ENCODE data around the gene TYMP. TPM values are rescaled to one million over a fixed set of nuclear protein-coding genes. Genes with fewer than 3 reads are reported as not detected.
A peak's percentile ranks its signal among the peaks of the same experiment; 100 is the strongest.

TYMP gene
- polyA plus RNA-seq, 4 donors: 1.1 to 3.0 (median 2.4) TPM

DNA sequence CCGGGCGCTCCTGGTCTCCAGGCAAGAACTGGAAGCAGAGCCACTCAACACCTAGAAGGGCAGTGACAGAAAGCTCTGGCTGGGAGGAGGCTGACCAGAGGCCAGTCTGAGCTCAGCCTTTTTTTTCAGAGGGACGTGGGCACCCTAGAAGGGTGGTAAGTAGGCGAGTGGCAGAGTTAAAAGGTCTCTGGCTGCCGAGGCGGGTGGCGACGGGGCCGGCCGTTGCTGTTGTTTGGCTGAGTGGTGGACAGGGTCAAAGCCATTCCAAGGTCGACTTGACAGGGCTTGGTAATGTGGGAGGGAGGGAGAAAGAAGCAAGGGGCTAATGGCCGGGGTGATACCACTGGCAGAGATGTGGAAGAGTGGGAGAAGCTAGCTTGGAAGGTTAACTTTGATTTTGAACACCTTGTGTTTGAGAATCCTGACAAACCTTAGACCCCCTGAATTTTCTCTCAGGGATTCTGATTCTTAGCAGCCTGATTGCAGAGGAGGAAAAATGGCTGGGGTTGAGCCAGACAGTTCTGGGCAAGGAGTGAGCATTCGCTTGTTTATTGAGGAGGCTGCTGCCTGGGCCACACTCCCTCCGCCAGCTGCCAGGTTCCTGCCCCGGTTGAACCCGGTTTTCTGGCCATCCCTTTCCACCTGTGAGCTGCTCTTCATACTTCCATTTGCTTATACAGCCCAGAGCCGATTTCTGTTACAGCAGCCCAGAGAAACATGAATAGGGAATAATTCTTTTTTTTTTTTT lies 33.8 kb upstream of the TYMP start:
- no peak for DNase-seq (ENCODE audit: low read depth in 4 of 4, low spot score in 2 of 4)

DNA sequence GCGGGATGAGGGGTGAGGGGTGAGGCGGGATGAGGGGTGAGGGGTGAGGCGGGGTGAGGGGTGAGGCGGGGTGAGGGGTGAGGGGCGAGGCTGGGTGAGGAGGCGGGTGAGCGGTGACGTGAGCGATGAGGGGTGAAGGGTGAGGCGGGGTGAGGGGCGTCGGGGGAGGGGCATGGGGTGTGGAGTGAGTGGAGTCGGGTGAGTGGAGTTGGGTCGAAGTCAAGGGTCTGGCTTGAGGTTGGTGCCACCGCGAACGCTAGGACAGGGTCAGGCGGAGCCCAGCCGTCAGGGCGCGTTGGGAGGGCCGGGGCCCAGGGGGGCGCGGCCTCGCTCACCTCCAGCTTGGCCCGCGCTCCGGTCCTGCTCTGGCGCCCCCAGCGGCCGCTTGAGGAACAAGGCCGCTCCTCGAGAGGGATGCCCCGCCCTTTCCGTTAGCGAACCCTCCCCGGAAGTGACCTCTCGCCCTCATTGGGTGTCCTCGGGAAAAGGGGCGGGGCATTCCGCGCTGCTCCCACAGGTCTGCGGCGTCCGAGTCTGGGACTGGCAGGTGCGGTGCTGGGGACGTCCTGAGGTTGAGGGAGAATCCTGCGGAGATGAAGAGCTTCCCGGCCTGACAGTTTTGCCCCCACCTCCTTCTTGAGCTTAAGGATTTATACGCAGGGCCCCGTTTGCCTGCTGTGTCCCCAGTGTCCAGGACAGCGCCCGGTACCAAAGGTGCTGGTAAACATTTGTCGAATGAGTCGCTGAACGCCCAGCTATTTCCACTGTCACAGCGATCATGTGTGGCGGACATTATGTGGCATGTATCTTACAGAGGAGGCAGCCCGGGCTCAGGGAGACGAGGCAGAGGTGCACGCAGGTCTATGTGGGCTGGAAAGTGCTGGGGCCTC lies 33.0 kb upstream of the TYMP start, which contains the start of gene SYCE3:
TSS of gene SYCE3 (minus strand) at position 397 of the 890 bp plus-strand sequence. CDS start 6,514 bp downstream, outside the sequence.
- DNase-seq (ENCODE audit: low read depth in 4 of 4, low spot score in 2 of 4): peak; percentile 77 to 89 (median 82)

DNA sequence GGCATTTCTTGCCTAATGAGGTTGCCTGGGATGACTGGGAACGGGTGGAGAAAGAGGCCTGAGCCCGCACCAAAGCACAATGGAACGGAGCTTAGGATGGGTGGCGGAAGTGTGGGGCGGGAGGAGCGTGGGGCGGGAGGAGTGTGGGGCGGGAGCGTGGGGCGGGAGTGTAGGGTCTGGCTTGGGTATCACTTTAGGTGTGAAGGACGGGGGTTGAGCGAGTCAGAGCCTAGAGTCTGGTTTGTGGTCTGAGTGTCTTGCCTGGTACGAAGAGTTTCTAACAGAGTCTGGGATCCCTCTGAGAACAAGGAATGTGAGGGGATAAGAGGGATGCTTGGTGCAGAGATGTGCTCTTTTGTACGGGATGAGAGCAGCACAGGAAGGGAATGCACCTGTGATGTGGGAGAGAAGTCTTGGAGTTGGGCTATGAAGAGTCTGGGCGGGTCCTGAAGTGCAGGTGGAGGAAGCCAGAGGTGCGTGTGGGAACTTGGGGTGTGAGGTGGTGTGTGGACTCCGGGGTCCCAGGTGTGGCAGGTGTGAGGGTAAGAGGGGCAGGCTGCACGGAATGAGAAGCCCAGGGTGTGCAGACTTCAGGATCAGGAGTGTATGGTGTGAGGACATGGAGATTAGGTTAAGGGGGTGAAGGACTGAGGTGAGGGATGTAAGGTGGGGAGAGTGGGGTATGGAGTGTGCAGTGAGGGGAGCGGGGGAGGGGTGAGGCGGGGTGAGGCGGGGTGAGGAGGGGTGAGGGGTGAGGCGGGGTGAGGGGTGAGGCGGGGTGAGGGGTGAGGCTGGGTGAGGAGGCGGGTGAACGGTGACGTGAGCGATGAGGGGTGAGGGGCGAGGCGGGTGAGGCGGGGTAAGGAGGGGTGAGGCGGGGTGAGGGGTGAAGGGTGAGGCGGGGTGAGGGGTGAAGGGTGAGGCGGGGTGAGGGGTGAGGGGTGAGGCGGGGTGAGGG lies 31.9 kb upstream of the TYMP start:
- DNase-seq (ENCODE audit: low read depth in 4 of 4, low spot score in 2 of 4): no peak

DNA sequence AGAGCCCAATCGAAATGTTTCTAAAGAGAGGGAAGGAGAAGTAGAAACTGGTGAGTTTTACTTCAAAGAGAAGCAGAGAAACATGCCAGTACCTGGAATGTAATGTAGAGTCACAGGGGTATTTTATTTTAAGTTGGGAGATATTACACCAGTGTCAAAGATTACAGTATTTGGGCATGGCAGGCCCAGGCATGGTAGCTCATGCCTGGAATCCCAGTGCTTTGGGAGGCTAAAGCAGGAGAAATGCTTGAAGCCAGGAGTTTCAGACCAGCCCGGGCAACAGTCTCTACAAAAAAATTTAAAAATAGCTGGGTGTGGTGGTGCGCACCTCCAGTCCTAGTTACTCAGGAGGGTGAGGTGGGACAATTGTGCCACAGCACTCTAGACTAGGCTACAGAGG lies 30.2 kb upstream of the TYMP start:
- DNase-seq (ENCODE audit: low read depth in 4 of 4, low spot score in 2 of 4): no peak

DNA sequence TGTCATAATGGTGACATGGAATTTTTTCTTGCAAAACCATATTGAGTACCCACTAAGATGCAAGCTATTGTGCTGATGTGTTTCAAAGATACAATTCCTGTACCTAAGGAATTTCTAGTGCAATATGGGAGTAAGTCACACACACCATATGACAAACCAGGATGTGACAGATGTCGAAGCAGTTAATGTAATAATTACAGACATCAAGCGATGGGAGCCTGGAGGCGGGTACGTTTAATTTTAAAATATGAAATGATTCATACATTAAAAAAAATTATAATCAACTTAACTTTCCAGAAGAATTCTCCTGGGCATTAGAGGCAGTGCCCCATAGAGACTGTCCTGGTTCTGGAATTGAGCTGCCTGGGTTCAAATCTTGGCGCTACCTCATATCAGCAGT lies 26.9 kb upstream of the TYMP start:
- DNase-seq (ENCODE audit: low read depth in 4 of 4, low spot score in 2 of 4): no peak

DNA sequence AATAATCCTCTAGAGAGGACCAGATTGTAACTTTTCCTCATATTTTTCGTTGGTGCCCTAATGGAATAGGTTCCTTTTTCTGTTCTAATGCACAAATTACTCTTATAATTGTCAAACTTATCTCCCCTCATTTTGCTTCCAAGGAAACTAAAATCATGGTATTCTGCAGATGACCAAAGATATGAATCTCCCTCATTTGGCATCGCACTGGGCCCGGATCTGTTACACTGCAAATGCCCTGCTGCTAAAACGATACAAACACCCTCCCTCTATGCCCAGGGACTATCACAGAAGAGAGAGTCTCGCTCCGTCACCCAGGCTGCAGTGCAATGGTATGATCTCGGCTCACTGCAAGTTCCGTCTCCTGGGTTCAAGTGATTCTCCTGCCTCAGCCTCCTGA lies 23.5 kb upstream of the TYMP start:
- no peak for DNase-seq (ENCODE audit: low read depth in 4 of 4, low spot score in 2 of 4)

DNA sequence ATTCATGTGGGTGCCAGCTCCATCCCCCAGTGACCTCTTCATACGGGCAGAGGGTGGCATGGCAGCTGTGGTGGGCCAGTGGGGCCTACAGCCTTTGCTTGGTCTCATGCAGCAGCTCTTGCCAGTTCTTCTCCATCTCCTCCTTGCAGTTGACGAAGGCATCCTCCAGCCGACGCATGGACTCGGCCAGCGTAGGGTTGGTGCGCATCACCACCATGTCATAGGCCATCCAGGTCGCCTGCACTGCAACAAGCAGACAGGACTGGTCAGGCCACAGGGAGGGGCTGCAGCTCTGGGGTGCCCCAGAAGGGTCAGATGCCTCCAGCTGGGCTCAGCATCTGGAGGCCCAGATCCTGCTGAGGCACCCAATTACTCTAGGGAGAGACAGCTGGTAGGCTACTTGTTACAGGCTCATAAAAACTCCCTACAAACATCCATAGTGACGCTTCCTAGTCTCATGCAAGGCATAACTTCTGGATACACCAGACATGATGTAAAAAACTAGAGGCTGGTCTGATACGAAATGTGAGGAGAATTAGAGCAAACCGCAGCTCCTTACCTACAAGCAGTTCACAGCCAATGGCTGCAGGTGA lies 21.4 kb upstream of the TYMP start:
- DNase-seq (ENCODE audit: low read depth in 4 of 4, low spot score in 2 of 4): no peak

DNA sequence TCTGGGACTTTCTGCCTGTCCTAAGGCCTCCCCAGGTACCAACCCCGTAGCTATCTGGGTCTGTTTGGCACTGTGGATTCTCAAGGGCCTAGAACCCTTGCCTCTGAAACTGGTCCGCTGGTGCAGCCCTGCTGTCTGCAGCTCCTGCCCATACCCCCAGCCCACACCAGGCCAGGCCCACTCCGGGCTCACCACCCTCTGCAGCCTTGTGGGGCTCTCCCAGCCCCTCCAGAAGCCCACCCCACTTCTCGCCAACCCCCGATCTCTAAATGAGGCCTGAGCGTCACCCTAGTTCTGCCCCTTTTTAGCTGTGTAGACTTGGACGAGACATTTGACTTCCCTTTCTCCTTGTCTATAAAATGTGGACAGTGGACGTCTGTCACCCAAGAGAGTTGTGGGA lies 20.6 kb upstream of the TYMP start:
- no peak for DNase-seq (ENCODE audit: low read depth in 4 of 4, low spot score in 2 of 4)

DNA sequence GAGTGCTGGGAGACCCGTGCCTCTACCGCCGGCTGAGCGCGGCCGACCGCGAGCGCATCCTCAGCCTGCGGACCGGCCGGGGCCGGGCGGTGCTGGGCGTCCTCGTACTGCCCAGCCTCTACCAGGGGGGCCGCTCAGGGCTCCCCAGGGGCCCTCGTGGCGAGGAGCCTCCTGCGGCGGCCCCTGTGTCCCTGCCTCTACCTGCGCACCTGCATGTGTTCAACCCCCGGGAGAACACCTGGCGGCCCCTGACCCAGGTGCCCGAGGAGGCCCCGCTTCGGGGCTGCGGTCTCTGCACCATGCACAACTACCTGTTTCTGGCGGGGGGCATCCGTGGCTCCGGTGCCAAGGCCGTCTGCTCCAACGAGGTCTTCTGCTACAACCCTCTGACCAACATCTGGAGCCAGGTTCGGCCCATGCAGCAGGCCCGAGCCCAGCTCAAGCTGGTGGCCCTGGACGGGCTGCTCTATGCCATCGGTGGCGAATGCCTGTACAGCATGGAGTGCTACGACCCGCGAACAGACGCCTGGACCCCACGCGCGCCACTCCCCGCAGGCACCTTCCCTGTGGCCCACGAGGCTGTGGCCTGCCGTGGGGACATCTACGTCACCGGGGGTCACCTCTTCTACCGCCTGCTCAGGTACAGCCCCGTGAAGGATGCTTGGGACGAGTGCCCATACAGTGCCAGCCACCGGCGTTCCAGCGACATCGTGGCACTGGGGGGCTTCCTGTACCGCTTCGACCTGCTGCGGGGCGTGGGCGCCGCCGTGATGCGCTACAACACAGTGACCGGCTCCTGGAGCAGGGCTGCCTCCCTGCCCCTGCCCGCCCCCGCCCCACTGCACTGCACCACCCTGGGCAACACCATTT lies 19.3 kb upstream of the TYMP start:
- no peak for DNase-seq (ENCODE audit: low read depth in 4 of 4, low spot score in 2 of 4)

DNA sequence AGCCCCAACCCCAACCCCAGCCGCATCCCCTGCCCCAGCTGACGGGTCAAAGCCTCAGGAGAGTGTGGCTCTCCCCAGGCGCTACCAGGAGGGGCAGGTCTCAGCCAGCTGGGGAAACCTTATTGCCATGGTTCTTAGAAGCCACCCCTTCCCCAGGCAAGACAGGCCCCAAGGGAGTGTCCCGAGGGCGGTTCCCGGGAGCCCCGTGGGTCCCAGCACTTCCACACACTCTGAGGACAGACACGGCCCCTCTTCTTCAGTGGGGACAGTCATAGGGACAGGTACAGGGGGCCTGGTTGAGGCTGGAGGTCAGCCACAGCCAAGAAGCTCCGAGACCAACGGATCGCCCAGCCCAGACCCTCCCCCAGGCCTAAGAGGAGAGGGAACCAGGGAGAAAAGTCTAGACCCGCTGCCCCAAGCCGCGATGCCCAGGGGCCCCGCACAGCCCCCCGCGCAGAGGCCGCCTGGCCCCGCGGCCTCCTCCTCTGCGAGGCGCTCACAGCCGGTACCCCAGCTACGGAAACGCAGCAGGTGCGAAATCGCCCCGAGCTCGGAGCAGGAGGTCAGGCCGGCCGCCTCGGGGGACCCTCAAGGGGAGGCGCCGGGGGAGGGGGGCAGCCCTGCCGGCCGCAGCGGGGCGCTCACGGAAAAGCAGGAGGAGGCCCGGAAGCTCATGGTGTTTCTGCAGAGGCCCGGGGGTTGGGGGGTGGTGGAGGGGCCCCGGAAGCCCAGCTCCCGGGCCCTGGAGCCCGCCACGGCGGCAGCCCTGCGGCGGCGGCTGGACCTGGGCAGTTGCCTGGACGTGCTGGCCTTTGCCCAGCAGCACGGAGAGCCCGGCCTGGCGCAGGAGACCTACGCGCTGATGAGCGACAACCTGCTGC lies 18.5 kb upstream of the TYMP start:
- DNase-seq (ENCODE audit: low read depth in 4 of 4, low spot score in 2 of 4): no peak

DNA sequence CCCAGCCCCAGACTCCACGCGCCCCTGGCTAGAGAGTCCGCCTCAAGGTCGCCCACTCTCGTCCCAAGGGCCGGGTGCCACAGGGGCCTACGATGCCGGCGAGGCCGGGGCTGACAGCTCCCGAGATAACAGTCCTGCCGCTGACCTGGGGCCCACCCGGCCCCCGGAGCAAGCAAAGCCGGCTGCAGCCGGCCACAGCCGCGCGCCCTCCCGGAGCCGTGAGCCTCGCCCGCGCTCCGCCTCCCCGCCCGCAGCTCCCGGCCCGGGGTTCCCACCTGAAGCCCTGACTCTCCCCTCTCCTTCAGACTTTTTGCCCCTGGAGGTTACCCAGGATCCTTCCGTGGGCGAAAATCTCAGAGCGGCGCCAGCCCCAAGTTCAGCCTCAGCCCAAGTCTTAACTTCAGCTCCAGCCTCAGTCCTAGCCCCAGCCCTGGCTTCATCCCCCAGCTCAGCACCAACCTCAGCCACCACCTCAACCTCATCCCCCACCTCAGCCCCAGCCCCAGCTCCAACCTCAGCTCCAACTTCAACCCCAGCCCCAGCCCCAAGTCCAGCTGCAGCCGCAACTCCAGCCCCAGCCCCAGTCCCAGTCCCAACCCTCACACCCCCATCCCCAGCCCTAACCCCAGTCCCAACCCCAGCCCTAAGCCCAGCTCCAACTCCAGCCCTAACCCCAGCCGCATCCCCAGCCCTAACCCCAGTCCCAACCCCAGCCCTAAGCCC lies 17.6 kb upstream of the TYMP start:
- no peak for DNase-seq (ENCODE audit: low read depth in 4 of 4, low spot score in 2 of 4)

DNA sequence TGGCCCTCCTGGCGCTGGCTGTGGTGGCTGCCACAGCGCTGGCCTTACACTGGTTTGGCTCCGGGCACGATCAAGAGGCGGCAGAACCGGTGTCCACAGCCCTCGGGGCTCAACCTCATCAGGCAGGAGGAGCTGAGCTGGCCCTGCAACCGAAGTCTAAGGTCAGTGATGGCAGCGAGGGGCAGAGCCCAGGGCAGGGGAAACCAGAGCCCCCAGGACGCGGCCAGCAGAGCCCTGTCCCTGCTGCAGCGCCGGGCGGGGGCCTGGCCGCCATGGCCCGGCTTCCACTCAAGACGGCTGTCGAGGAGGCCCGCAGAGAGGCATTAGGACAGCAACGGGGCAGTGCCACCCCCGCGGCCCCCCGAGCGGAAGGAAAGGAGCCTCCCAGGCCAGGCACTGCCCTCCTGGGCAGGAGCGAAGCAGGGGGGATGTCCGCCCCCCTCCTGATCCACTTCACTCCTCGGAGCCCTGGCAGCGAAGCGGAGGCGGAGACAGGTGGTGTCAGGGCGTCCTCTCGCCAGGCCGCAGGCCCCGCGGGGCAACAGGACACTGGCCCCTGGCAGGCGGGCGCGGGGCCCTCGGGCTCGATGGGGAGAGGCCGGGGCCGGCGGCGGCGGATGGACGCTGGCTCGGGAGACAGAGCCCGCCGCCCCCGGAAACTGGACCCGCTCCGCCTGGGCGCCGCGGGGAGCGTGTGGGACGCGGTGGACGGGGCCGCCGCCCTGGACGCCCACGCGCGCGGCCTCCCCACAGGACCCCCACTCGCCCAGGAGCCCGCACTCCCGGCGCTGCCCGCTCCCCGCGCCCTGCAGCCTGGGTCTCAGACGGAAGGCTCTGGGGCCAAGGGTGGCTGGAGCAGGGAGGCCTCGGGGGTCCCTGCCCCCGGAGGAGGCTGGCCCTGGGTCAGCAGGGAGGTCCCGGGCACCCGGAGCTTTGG lies 16.8 kb upstream of the TYMP start:
- DNase-seq (ENCODE audit: low read depth in 4 of 4, low spot score in 2 of 4): no peak

DNA sequence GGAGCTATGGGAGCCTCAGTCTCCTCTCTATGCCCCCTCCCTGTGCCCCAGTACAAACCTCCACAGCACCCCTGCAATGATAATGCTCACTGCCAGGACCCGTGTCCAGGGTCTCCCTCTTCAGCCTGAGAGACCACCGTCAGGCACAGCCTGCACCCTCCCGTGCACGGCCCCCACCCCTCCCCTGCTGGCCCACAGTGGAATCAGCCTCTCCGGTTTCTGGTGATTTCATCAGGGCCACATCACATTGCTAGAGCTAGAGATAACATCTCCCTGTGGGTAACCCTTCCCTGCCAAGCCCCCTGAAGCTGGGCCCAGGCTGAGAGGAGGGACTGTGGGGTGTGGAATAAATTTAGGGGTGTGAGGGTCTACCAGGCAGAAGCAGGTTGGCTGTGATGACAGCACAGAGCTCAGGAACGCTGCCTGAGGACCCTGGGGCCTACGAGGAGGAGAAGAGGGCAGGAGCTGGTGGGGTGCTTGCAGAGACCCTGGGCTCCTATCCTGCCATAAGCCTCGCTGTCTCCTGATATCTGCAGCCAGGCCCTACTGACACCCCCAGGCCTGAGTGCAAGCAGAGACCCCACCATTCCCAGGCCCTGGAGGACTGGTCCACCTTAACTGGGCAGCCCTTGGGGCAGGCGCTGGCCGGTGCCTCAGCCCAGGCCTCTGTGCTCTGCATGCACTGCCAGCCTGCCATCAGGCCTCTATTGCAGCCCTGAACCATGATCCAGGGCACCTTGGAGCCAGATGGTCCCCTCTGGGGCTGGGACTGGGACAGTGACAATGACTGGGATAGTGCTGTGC lies 15.9 kb upstream of the TYMP start, which contains the start of gene KLHDC7B:
TSS of gene KLHDC7B (plus strand) at position 378 of the 804 bp plus-strand sequence. CDS start at position 723, 345 bp downstream.
- no peak for DNase-seq (ENCODE audit: low read depth in 4 of 4, low spot score in 2 of 4)

DNA sequence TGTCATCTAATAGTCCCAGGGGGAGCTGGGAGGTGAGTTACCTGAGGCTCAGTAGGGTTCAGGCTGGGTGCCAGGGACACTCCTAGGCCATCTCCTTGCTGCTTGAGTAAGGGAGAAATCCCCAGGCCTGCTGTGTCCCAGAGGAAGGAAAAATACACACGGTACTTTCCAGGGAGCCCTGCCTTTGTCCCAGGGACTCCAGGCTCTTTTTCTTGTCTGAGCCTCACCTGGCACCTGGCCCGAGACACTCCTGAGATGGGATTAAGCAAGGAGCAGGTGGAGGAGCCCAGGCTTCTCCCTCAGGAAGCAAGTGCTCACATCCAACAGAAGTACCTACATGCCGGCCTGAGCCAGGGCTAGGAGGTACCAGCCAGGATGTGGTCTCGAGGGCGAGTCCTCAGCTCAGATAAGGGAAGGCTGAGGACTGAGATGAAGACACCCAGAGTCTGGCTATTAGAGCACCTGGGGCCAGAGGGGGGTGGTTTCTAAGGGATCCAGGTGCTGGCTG lies 15.0 kb upstream of the TYMP start:
- no peak for DNase-seq (ENCODE audit: low read depth in 4 of 4, low spot score in 2 of 4)

DNA sequence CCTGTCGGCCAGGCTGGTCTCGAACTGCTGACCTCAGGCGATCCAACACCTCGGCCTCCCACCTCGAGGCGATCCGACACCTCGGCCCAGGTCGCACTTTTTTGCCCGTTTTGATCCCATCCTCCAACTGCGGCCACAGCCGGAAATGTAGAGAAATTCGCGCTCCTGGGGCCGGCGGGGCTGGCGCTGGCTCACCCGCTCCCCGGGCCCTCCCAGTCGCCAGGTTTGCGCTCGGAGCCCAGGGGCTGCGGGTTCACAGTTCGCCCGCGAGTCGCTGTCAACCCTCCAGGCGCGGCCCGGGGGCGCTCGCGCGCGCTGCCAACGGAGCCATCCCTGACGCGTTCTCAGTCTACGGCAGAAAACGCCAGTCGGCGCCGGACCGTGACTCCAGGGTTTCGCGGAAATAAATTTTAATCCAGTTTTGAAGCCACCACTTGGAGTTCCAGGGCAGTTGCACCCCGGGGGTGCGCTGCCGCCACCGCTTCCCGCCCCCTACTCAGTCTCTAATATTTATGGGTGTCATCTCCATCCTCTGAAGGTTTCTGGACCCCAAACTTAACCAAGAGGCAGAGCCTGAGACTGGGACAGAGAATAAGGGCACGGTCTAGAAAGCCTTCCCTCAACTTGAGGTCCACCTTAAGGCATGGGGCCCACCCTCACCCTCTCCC lies 14.4 kb upstream of the TYMP start:
- DNase-seq (ENCODE audit: low read depth in 4 of 4, low spot score in 2 of 4): no peak

Measured in left renal cortex interstitium (tissue), 4 donors.